ENCODE data around the gene SEZ6L2.

GRCh38 chr16:29862383-29862883 is 36.9 kb downstream of the SEZ6L2 start:
- TF ChIP-seq EZH2 (IDR thresholded peaks at IDR 0.05) (no peak), POLR2AphosphoS5 (IDR thresholded peaks at IDR 0.05; ENCODE audit: borderline replicate concordance, low read depth, low read length) (no peak)

Measured in SK-N-MC (cell line).